ENCODE results near the gene ZNF672.

ZNF672 gene

DNA sequence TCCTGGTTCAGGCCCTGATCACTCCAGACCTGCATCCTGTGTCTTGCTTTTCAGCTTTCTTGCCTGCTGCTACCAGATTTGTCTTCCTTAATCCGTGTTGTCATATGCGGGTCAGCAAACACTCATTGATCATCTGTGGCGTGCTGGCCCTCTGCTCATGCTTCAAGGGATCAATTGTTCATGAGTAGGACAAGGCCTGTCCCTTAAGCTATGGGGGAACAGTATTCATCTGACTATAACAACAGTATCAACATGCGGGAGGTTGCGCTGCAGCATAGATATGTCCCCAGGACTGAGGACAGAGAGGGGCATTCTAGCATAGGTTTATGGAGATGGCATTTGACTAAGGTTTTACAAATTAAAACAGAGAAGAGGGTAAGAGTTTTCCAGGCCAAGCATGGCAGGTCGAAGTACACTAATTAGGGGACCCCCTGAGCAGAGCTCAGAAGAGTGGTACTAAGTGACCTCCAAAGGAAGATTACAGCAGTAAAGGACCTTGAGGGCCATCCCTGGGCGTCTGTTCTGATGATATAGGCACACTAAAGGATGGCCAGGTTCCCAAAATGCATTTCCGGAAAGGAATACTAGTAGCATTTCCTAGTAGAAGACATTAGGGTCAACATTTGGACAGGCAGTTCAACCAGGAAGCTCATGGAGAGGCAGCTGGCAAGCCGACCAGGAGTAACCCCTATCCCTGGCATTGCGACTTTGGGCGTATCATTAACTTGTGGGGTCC, 811 bp upstream of the ZNF672 start:
- no peak for DNase-seq

- peak; percentile 90 for DNase-seq
Measured at GRCh38 chr1:248838357-248839167, 538 bp downstream of the ZNF672 start.

DNA sequence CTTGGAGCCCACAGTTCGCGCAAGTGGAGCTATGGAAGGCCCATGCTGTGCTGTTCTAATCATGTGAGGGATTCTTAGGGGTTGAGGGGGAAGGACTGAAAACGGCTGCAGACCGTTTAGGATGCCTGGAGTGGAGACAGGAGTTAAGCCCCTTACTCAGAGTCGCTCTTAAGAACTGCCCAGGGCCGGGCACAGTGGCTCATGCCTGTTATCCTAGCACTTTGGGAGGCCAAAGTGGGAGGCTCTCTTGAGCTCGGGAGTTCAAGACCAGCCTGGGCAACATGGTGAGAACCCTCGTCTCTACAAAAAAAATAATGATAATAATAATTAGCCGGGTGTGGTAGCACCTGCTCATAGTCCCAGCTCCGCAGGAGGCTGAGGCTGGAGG, 1.1 kb downstream of the ZNF672 start:
- no peak for DNase-seq

DNA sequence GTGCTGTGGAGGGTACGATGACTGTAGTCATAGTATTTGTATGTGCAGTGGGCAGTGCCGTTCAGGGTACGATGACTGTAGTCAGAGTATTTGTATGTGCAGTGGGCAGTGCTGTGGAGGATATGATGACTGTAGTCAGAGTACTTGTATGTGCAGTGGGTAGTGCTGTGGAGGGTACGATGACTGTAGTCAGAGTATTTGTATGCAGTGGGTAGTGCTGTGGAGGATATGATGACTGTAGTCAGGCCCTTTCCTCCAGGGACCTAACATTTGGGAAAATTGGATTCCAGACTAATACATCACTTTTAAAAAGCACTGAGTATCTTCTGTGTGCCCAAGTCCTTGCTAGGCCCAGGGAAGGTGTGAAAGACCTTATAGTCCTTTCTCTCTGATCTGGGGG, 2.9 kb downstream of the ZNF672 start:
- DNase-seq, result no peak

GRCh38 chr1:248841702-248842395, 3.8 kb downstream of the ZNF672 start:
- DNase-seq, result no peak

DNA sequence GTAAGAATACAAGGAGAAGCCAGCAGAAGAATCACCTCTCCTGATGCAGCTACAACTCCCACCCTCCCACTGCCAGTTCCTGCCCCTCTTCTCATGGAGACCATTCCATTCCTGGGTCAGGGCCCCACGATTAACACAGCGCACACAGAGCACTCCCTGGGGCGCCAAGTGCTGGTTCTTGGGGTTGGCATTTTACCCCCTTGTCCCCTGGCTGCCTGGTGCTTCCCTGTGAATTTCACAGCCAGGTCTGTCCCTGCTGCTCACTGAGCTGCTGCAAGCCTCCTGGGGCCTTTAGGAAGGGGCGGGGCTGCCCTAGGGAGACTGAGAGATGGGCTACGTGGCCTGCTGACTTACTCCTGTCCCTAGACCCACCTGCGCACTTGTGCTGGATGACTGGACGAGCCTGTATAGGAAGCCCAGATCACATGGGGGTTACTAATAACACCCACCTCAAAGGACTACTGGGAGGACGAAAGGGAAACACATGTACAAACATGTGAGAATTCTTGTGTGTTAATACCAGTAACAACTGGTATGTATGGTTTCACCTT, 4.8 kb downstream of the ZNF672 start:
- no peak for DNase-seq

DNA sequence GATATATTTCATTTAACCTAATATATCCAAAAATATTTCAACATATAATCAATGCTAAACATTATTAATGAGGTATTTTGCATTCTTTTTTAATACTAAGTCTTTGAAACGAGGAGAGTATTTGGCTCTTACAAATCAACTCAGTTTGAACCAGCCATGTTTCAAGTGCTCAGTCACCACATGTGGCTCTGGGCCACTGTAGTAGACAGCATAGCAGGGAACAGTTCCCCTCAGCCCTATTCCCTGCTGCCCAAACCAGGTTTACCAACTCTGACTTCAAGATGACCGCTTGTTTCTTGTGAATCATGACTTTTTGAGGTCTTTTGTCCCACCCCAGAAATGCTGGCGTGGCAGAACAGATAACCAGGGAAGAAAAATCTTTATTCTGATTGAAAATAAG, 5.7 kb downstream of the ZNF672 start:
- no peak for DNase-seq

GRCh38 chr1:248844526-248844925, 6.5 kb downstream of the ZNF672 start:
- DNase-seq, result no peak

DNA sequence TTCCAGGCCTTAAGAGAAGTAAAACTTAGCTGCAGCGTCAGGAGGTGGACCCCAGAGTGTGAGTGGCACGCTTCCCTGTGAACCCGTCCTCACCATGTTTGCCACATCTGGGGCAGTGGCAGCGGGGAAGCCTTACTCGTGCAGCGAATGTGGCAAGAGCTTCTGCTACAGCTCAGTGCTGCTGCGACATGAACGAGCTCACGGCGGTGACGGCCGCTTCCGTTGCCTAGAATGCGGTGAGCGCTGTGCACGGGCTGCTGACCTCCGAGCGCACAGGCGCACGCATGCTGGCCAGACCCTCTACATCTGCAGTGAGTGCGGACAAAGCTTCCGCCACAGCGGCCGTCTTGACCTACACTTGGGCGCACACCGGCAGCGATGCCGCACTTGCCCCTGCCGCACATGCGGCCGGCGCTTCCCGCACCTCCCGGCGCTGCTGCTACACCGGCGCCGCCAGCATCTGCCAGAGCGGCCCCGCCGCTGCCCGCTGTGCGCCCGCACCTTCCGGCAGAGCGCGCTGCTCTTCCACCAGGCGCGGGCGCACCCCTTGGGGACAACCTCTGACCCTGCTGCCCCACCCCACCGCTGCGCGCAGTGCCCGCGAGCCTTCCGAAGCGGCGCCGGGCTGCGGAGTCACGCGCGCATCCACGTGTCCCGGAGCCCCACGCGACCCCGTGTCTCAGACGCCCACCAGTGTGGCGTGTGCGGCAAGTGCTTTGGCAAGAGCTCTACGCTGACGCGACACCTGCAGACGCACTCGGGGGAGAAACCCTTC, 9.3 kb downstream of the ZNF672 start:
- no peak for DNase-seq

DNA sequence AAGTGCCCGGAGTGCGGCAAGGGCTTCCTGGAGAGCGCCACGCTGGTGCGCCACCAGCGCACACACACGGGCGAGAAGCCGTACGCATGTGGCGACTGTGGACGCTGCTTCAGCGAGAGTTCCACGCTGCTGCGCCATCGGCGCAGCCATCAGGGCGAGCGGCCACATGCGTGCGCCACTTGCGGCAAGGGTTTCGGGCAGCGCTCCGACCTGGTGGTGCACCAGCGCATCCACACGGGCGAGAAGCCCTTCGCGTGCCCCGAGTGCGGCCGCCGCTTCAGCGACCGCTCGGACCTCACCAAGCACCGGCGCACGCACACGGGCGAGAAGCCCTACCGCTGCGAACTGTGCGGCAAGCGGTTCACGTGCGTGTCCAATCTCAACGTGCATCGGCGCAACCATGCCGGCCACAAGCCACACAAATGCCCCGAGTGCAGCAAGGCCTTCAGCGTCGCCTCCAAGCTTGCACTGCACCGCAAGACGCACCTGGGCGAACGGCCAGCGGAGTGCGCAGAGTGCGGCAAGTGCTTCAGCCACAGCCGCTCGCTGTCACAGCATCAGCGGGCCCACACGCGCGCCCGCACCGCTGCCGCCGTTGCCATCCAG, 10.0 kb downstream of the ZNF672 start:
- no peak for DNase-seq

DNA sequence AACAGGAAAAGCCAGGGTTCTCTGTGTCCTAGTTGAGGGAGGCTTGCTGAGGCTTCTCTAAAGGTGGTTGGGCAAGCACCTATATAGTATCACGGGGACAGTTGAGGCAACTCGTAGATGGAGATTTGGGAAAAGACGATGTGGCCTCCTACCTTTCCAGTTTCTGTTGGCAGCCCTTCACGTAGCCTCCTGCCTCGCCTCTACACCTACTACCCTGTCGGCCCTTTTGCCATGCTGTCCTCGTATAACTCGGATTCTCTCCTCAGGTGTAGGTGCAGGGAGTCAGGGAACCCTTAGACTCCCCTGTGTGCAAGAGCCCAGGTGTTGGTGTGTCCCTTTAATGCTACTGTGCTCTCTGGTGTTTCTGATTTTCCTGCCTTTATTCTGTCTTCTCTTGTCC, 10.6 kb downstream of the ZNF672 start:
- no peak for DNase-seq

GRCh38 chr1:248849152-248849551, 11.1 kb downstream of the ZNF672 start:
- DNase-seq, result no peak

DNA sequence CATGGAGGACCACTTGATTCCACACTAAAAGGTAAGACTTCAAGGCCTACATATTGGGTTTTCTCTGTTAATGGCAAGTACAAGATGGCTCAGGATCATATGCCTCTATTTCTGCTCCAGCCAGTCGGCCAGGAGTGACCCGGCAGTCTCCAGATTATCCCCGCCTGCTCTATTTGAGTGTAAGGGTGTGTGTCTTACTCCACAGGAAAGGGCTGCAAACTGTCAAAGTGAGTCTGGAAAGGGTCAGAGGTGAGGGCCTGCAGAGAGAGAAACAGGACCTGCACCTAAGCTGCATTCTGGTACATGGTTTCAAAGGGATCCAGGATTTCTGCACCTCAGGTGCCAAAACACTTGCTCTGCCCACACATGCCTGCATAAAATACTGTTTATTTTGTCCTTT, 11.6 kb downstream of the ZNF672 start:
- no peak for DNase-seq

- DNase-seq, result no peak
Measured at GRCh38 chr1:248850124-248850523, 12.1 kb downstream of the ZNF672 start.

- DNase-seq, result no peak
Measured at GRCh38 chr1:248850536-248851251, 12.7 kb downstream of the ZNF672 start.

- no peak for DNase-seq
Measured at GRCh38 chr1:248851390-248851789, 13.4 kb downstream of the ZNF672 start.

DNA sequence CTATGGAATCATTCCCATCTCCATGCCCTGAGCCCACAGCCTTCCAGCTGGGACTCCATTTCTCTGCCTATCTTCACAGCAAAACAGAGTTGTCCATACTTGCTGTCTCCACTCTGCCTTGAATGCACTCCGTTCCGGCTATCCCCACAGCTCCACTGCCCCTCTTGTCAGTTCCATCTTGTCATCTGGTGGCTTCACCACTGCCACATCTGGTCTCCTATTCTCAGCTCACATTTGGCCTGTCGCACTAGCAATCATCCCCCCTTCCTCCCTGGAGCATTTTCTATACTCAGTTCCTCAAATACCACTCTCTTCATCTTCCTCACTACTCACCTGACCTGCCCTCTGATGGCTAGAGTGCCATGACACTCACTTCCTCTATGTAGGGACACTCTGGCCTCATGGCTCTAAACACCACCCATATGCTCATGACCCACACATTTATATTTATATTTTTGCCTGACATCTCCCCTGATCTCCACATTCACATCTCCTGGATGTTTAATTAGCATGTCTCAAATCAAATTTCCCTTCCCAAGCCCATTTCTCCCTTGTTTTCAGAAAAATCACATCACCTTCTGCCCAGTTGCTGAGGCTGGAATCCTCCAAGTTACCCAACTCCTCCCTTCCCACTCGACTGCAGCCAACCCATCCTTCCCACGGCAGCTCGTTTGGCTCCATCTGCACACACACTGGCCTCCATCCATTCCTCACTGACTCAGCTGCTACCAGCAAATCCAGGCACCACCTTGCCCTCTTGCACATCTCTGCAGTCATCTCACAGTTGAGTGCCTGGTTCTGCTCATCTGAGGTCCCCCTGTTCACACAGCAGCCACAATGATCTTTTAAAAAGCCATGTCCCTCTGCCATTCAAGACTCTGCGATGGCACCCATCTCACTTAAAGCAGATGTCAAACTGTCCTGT, 14.7 kb downstream of the ZNF672 start:
- no peak for DNase-seq

GRCh38 chr1:248853663-248854375, 15.8 kb downstream of the ZNF672 start:
- no peak for DNase-seq

- no peak for DNase-seq
Measured at GRCh38 chr1:248855580-248855979, 17.6 kb downstream of the ZNF672 start.

GRCh38 chr1:248856176-248856575, 18.2 kb downstream of the ZNF672 start:
- no peak for DNase-seq
